Endothelial cell of hepatic sinusoid (primary cell): ENCODE results near the gene ELMO3.

ENCODE experiments used
- in situ Hi-C: cut with HindIII; loops from 2 replicates; pipeline ENCODE4 v1.10.0; 2017; ENCODE audit warnings: low sequenced_read_pairs

The ELMO3 gene

GRCh38 chr16:67193536-67193935 lies 5.4 kb upstream of the ELMO3 start:
- in situ Hi-C loops = no loop called here

GRCh38 chr16:67194260-67194659 lies 4.7 kb upstream of the ELMO3 start:
- in situ Hi-C loops = no loop called here

- in situ Hi-C loops = loop anchor here (5.0 kb wide), 1 partner anchor 42 kb away; no protein-coding TSS in a partner anchor
These were observed 3.3 kb upstream of the ELMO3 start for GRCh38 chr16:67195676-67196075.

- in situ Hi-C loops = loop anchor here (5.0 kb wide), 1 partner anchor 40 kb away; no protein-coding TSS in a partner anchor
These were observed 2.0 kb upstream of the ELMO3 start for GRCh38 chr16:67196881-67197280.

- in situ Hi-C loops = loop anchor here (5.0 kb wide), 1 partner anchor 40 kb away; no protein-coding TSS in a partner anchor
These were observed 1.2 kb upstream of the ELMO3 start for GRCh38 chr16:67197704-67198103.

- in situ Hi-C loops = loop anchor here (5.0 kb wide), 1 partner anchor 39 kb away; no protein-coding TSS in a partner anchor
These were observed 645 bp upstream of the ELMO3 start for GRCh38 chr16:67198238-67198734.

GRCh38 chr16:67199808-67200198 lies 872 bp downstream of the ELMO3 start:
- in situ Hi-C loops = loop anchor here (5.0 kb wide), 1 partner anchor 37 kb away; no protein-coding TSS in a partner anchor

GRCh38 chr16:67200491-67200890 lies 1.6 kb downstream of the ELMO3 start:
- in situ Hi-C loops = no loop called here

GRCh38 chr16:67201411-67202345 lies 2.7 kb downstream of the ELMO3 start:
- in situ Hi-C loops = no loop called here

- in situ Hi-C loops = no loop called here
These were observed 3.5 kb downstream of the ELMO3 start for GRCh38 chr16:67202426-67202825.

- in situ Hi-C loops = no loop called here
These were observed 4.1 kb downstream of the ELMO3 start for GRCh38 chr16:67202956-67203493.

- in situ Hi-C loops = no loop called here
These were observed 5.1 kb downstream of the ELMO3 start for GRCh38 chr16:67204076-67204475.

- in situ Hi-C loops = no loop called here
These were observed 7.4 kb downstream of the ELMO3 start for GRCh38 chr16:67206129-67206837.

- in situ Hi-C loops = no loop called here
These were observed 7.9 kb downstream of the ELMO3 start for GRCh38 chr16:67206838-67207248.

- in situ Hi-C loops = no loop called here
These were observed 8.5 kb downstream of the ELMO3 start for GRCh38 chr16:67207249-67208091.

- in situ Hi-C loops = no loop called here
These were observed 9.4 kb downstream of the ELMO3 start for GRCh38 chr16:67208154-67208896.

GRCh38 chr16:67209565-67209964 lies 10.6 kb downstream of the ELMO3 start:
- in situ Hi-C loops = no loop called here

GRCh38 chr16:67210069-67210937 lies 11.4 kb downstream of the ELMO3 start:
- in situ Hi-C loops = no loop called here

- in situ Hi-C loops = no loop called here
These were observed 12.7 kb downstream of the ELMO3 start for GRCh38 chr16:67211674-67212073.
